SK-N-MC (cell line): Measurements from ENCODE around the gene ZNF771.

Experiments used
- EZH2 ChIP-seq: fragments of 200-600 bp; sonication (generic); IDR thresholded peaks from one replicate; pipeline ENCODE4 v1.6.1; 2017; ENCODE audit warnings: antibody characterized with exemption
- POLR2AphosphoS5 ChIP-seq: IDR thresholded peaks from 2 replicates; pipeline ENCODE4 v1.6.1; 2012; ENCODE audit warnings: mild to moderate bottlenecking, low read depth, low read length, borderline replicate concordance

- TF ChIP-seq EZH2 (no peak), POLR2AphosphoS5 (no peak)
These were observed 13.6 kb downstream of the ZNF771 start for GRCh38 chr16:30421010-30421409.
